ENCODE data around the gene SIAH1. TPM values are rescaled to one million over a fixed set of nuclear protein-coding genes. Genes with fewer than 3 reads are reported as not detected.

Gene SIAH1
- total RNA-seq, 6 experiments from 2014 or later: 8.1 to 14.0 (median 11.5) TPM

GRCh38 chr16:48365025-48365600, 20.1 kb downstream of the SIAH1 start:
- 75% methylated on average over 8 of the region's 15 CpGs for whole genome bisulfite sequencing (ENCODE audit: insufficient coverage, low coverage, low lambda C conversion rate, missing lambda C conversion rate)
- H3K4me3 ChIP-seq: peak overlapping the region in 2 of 3 donors; percentile 57 to 61
- ATAC-seq: no peak
- no peak for DNase-seq
- intact Hi-C loops (cut with DNase I): no loop called here
- H3K4me1 ChIP-seq: peaks cover 0 to 34% (median 9%) of the 10 kb centered on the region in 4 donors
- TF ChIP-seq CTCF (IDR thresholded peaks at IDR 0.05): no peak
- no peak for TF ChIP-seq POLR2A (IDR thresholded peaks at IDR 0.05)
- no peaks in the 10 kb centered on the region for H3K36me3 ChIP-seq
- H3K27ac ChIP-seq: peak overlapping the region; percentile 90 to 96 (median 91)
- no peaks in the 10 kb centered on the region for H3K27me3 ChIP-seq
- H3K9me3 ChIP-seq: no peaks in the 10 kb centered on the region

- peaks cover 0 to 21% (median 3%) of the 10 kb centered on the region in 4 donors for H3K4me1 ChIP-seq
Measured at GRCh38 chr16:48361540-48362144, 23.6 kb downstream of the SIAH1 start.

GRCh38 chr16:48361012-48361411, 24.2 kb downstream of the SIAH1 start:
- Histone ChIP-seq H3K27me3 (no peaks in the 10 kb centered on the region), H3K36me3 (peaks cover 0 to 6% (median 0%) of the 10 kb centered on the region in 4 donors), H3K27ac (peak overlapping the region in 2 of 3 donors; percentile 22 to 44), H3K4me1 (peaks cover 0 to 19% (median 0%) of the 10 kb centered on the region in 4 donors), H3K9me3 (no peaks in the 10 kb centered on the region), H3K4me3 (no peak overlapping the region)
- WGBS (ENCODE audit: insufficient coverage, low coverage, low lambda C conversion rate, missing lambda C conversion rate): 80% methylated on average over 3 of the region's 3 CpGs
- DNase-seq (no peak), ATAC-seq (no peak)
- TF ChIP-seq POLR2A (IDR thresholded peaks at IDR 0.05): no peak
- intact Hi-C loops (cut with DNase I): no loop called here

More at GRCh38 chr16:48361540-48362144, 23.6 kb downstream of the SIAH1 start:
- intact Hi-C loops (cut with DNase I): no loop called here
- Histone ChIP-seq H3K4me3 (no peak overlapping the region), H3K27me3 (no peaks in the 10 kb centered on the region), H3K36me3 (peaks cover 0 to 4% (median 0%) of the 10 kb centered on the region in 4 donors), H3K27ac (peak overlapping the region in 1 of 3 donors; percentile 44), H3K9me3 (no peaks in the 10 kb centered on the region)
- TF ChIP-seq CTCF (IDR thresholded peaks at IDR 0.05) (no peak), POLR2A (IDR thresholded peaks at IDR 0.05) (peak; percentile 5)
- WGBS (ENCODE audit: insufficient coverage, low coverage, low lambda C conversion rate, missing lambda C conversion rate): 81% methylated on average over 12 of the region's 12 CpGs
- DNase-seq: no peak
- no peak for ATAC-seq

GRCh38 chr16:48359983-48360382, 25.2 kb downstream of the SIAH1 start:
- WGBS (ENCODE audit: insufficient coverage, low coverage, low lambda C conversion rate, missing lambda C conversion rate): 81% methylated on average over 2 of the region's 2 CpGs

More at GRCh38 chr16:48359983-48360382, 25.2 kb downstream of the SIAH1 start:
- no peaks in the 10 kb centered on the region for H3K27me3 ChIP-seq
- no peak overlapping the region for H3K27ac ChIP-seq
- DNase-seq (no peak), ATAC-seq (peak in 1 of 4 donors; percentile 21)
- no peak for TF ChIP-seq CTCF (IDR thresholded peaks at IDR 0.05)
- TF ChIP-seq POLR2A (IDR thresholded peaks at IDR 0.05): no peak
- no peaks in the 10 kb centered on the region for H3K9me3 ChIP-seq
- intact Hi-C loops (cut with DNase I): loop anchor here (10.0 kb wide), 2 partner anchors 175 to 265 kb away; no protein-coding TSS in a partner anchor
- no peak overlapping the region for H3K4me3 ChIP-seq
- H3K36me3 ChIP-seq: peaks cover 0 to 6% (median 0%) of the 10 kb centered on the region in 4 donors
- peaks cover 0 to 13% (median 0%) of the 10 kb centered on the region in 4 donors for H3K4me1 ChIP-seq

Data from right lobe of liver (tissue), 6 donors.